Type B pancreatic cell (in vitro differentiated cells): ENCODE data around the gene RNF144A. TPM values are rescaled to one million over a fixed set of nuclear protein-coding genes. Genes with fewer than 3 reads are reported as not detected.

Source experiments
- DNase-seq: peaks from one replicate; pipeline ENCODE4 v3.0.0; 2021; ENCODE audit warnings: mixed read lengths; ENCODE audit not compliant: unreplicated experiment; ENCODE audit errors: extremely low spot score
- H3K27ac Mint-ChIP-seq: 2 replicates; pipeline ENCODE4 v1.8.0; 2021; ENCODE audit warnings: mild to moderate bottlenecking, mixed read lengths
- H3K27me3 Mint-ChIP-seq: 2 replicates; pipeline ENCODE4 v1.8.0; 2021; ENCODE audit warnings: mixed read lengths
- H3K36me3 Mint-ChIP-seq: 2 replicates; pipeline ENCODE4 v1.8.0; 2021; ENCODE audit warnings: mixed read lengths
- H3K4me1 Mint-ChIP-seq: one replicate; pipeline ENCODE4 v1.8.0; 2021; ENCODE audit warnings: mixed read lengths; ENCODE audit not compliant: unreplicated experiment
- H3K4me3 Mint-ChIP-seq: 2 replicates; pipeline ENCODE4 v1.8.0; 2021; ENCODE audit warnings: mild to moderate bottlenecking, mixed read lengths
- H3K9me3 Mint-ChIP-seq: 2 replicates; pipeline ENCODE4 v1.8.0; 2021; ENCODE audit warnings: mixed read lengths
- CTCF ChIP-seq: fragments of 200-600 bp; sonication (generic); conservative IDR thresholded peaks from 2 replicates; pipeline ENCODE4 v1.5.0; 2021; ENCODE audit warnings: antibody characterized with exemption, mild to moderate bottlenecking
- total RNA-seq: library from RNA; stranded (reverse); gene quantifications from 2 replicates; pipeline ENCODE4 v1.2.1, GENCODE V29; 2021; ENCODE audit warnings: low replicate concordance

The RNF144A gene
- total RNA-seq, 1 donor from 2014 or later: 35.6 TPM

- Mint-ChIP-seq H3K4me3 (no peak overlapping the region), H3K27me3 (no peaks in the 10 kb centered on the region), H3K4me1 (peaks cover 13% of the 10 kb centered on the region), H3K36me3 (peaks cover 22% of the 10 kb centered on the region), H3K27ac (no peak overlapping the region), H3K9me3 (no peaks in the 10 kb centered on the region)
- DNase-seq: no peak
- TF ChIP-seq CTCF: no peak
Observed at GRCh38 chr2:6948677-6949351, 31.6 kb downstream of the RNF144A start.

DNA sequence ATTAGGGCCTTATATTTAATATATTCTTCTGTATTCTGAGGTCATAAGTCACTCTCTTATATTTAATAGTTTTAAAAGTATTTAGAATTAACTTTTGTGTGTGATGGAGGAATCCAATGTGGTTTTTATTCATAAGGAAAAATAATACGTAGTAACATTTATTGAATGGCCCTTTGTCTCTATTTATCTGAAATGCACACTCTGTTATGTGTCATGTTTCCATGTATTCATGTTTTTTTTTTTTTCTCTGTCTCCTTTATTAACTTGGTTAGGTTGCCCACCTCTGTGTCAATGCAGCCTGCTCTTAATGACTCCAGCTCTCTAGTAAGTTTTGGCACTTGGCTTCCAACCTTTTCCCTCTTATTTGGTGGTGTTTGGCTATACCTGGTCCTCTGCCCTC, 33.8 kb downstream of the RNF144A start:
- Mint-ChIP-seq H3K27ac (no peak overlapping the region), H3K4me1 (peaks cover 20% of the 10 kb centered on the region), H3K36me3 (peaks cover 16% of the 10 kb centered on the region), H3K9me3 (no peaks in the 10 kb centered on the region), H3K27me3 (no peaks in the 10 kb centered on the region), H3K4me3 (no peak overlapping the region)
- TF ChIP-seq CTCF: no peak
- no peak for DNase-seq

DNA sequence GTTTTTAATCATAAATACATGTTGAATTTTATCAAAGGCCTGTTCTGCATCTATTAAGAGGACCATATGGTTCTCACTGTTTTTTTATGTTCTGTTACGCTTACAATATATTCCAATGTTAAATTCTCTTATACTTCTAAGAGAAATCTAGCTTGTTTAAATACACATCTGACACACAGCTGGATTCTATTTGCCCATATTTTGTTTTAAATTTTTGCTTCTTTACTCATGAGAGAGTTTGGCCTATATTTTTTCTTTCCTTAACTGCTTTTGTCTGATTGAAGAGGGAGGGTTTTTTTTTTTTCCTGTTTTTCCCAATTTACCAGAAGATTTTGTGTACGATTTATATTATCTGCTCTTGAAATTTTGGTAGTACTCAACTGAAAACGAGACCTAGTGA, 34.9 kb downstream of the RNF144A start:
- Mint-ChIP-seq H3K4me1 (peaks cover 26% of the 10 kb centered on the region), H3K4me3 (no peak overlapping the region), H3K27me3 (no peaks in the 10 kb centered on the region), H3K36me3 (peaks cover 22% of the 10 kb centered on the region), H3K9me3 (no peaks in the 10 kb centered on the region), H3K27ac (no peak overlapping the region)
- no peak for TF ChIP-seq CTCF
- no peak for DNase-seq

DNA sequence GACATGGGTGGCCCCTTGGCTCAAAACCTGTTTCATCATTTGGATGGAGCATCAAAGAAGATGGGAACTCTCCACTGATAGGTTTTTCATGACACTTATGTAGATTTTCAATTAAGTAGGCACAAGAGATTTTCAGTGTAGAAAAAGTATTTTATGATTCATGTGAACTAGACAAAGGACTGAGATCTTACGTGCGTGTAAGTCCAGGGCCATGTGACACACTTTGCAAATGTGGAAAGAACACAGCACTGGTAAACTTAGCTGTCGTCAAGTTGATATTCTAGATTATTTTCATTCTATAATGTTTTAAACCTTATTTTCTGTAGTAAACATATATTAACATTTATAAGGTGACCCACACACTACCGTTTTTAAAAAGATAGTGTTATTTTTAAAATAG, 37.4 kb downstream of the RNF144A start:
- H3K27ac Mint-ChIP-seq: no peak overlapping the region
- no peaks in the 10 kb centered on the region for H3K9me3 Mint-ChIP-seq
- peaks cover 30% of the 10 kb centered on the region for H3K4me1 Mint-ChIP-seq
- TF ChIP-seq CTCF: no peak
- peaks cover 14% of the 10 kb centered on the region for H3K36me3 Mint-ChIP-seq
- H3K4me3 Mint-ChIP-seq: no peak overlapping the region
- H3K27me3 Mint-ChIP-seq: no peaks in the 10 kb centered on the region
- no peak for DNase-seq

DNA sequence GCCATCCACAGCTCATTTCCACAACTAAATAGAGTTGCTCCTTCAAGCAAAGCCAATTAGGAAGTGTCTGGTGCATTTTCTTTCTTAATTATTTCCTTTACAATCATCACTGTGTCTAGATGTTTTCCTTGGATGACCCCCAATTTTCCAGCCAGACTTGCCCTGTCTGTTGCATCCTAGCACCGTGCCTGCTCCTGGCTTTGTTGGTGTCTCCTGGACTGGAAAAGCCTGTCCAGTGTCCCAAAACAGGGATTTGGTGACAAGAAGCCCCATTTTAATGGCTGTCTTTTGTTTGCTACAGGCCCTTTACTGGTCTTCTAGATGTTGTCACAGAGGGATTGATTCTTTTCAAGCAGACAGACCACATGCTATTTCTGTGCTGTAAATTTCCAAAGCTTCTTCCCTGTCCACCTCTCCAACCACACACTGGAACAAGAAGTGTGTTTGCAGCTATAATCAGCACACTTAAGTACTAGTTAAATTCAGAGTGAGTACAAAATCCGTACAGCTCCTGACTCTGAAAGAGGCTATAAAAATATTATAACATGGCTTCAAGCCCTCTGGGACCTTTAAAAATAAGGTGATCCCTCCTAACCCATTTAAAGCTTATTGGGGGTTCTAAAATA, 38.4 kb downstream of the RNF144A start:
- H3K27ac Mint-ChIP-seq: no peak overlapping the region
- TF ChIP-seq CTCF: no peak
- H3K27me3 Mint-ChIP-seq: no peaks in the 10 kb centered on the region
- H3K36me3 Mint-ChIP-seq: peaks cover 14% of the 10 kb centered on the region
- H3K4me1 Mint-ChIP-seq: peaks cover 33% of the 10 kb centered on the region
- H3K4me3 Mint-ChIP-seq: no peak overlapping the region
- H3K9me3 Mint-ChIP-seq: no peaks in the 10 kb centered on the region
- DNase-seq: no peak
